ENCODE data around the gene FAAP20. TPM values are rescaled to one million over a fixed set of nuclear protein-coding genes. Genes with fewer than 3 reads are reported as not detected.

FAAP20 gene
- total RNA-seq, 4 donors from 2014 or later: 42.2 to 82.2 (median 50.2) TPM

DNA sequence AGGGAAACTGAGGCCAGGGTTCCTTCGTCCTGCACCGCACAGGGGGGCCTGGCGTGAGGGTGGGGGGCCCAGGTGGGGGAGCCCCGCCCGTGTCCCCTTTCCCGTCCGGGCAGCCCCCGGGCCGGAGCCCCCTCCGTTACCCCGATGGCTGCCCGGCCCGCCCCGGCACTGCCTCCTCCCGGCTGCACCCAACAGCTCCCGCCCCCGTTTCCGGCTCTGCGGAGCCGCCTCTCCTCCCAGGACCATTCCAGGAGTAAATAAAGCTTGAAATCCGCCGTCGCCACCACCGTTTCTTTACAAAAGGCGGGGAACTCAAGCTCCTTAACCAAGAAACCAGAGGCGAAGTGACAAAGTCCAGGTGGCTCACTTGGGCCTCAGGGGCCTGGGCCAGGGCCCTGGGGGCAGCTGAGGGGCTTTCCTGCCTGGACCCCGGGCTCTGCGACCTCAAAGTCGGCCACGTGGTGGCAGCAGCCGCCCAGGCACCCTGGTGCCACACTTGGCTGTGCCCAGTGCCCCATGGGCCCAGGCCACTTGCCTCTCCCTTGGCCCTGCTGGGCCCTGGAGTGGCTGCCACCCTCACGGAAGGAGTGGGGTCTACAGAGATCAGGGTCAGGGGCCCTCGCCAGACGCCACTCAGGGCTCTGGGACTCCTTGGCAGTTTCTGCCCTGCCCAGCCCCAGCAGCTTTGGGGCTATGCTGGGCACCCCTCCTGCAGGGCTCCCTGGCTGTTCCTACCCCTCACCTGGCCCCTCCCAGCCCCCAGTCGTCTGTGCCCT is 514 bp upstream of the FAAP20 start:
- Histone ChIP-seq H3K9me3 (no peaks in the 10 kb centered on the region), H3K4me1 (peaks cover 48 to 67% of the 10 kb centered on the region in 2 donors), H3K27ac (peak overlapping the region; percentile 88 to 98 (median 92)), H3K4me3 (replicated peaks in 1 of 3) (peak overlapping the region in 2 of 3 donors; percentile 55 to 59), H3K36me3 (no peaks in the 10 kb centered on the region), H3K27me3 (no peaks in the 10 kb centered on the region)
- peak in 1 of 2 donors; percentile 35 for TF ChIP-seq POLR2A (IDR thresholded peaks at IDR 0.05)
- TF ChIP-seq, protein P1, sequence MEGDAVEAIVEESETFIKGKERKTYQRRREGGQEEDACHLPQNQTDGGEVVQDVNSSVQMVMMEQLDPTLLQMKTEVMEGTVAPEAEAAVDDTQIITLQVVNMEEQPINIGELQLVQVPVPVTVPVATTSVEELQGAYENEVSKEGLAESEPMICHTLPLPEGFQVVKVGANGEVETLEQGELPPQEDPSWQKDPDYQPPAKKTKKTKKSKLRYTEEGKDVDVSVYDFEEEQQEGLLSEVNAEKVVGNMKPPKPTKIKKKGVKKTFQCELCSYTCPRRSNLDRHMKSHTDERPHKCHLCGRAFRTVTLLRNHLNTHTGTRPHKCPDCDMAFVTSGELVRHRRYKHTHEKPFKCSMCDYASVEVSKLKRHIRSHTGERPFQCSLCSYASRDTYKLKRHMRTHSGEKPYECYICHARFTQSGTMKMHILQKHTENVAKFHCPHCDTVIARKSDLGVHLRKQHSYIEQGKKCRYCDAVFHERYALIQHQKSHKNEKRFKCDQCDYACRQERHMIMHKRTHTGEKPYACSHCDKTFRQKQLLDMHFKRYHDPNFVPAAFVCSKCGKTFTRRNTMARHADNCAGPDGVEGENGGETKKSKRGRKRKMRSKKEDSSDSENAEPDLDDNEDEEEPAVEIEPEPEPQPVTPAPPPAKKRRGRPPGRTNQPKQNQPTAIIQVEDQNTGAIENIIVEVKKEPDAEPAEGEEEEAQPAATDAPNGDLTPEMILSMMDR (IDR thresholded peaks at IDR 0.05): peak; percentile 90 to 99 (median 97)
- intact Hi-C loops (cut with DNase I): loop anchor here (2.0 to 10.0 kb wide), 2 partner anchors 188 to 330 kb away; partner anchors contain the start of gene PANK4
- peak; percentile 91 to 92 for DNase-seq
- WGBS, 2 donors: 1 to 3% methylated on average over 19 to 24 of the region's 35 CpGs

DNA sequence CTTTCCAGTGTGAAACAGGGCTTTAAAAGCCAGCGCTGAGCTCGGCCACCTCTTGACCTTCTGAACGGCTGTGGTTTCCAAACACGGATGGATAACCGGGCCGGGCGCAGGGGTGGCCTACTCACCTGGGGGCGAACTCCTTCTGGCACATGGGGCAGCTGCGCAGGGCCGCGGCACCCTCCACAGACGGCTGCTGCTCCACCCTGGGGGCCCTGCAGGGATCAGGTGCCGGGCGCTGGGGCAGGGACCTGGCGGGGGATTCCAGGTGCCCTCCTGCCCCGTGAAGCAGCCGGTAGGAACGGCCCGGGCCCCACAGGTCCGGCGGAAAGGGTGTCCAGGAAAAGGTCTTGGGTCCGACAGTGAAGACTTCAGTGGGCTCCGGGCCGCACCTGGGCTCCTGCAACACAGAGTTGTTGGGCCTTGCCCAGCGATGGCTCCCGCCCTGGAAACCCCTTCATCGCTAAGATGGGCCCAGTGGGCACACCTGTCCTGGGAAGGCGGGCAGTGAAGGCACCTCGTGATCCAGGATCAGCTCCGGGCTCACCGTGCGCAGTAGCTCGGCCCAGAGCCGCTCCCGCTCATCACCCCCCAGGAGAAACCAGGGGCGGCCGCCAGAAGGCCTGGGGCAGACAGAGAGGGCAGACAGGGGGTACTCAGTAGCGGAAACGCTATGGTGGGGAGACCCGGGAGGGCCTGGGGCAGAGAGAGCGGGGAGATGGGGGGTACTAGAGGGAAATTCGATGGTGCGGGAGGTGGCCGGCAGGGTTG is 874 bp downstream of the FAAP20 start:
- Histone ChIP-seq H3K27me3 (no peaks in the 10 kb centered on the region), H3K9me3 (no peaks in the 10 kb centered on the region), H3K36me3 (no peaks in the 10 kb centered on the region), H3K27ac (peak overlapping the region; percentile 40 to 92 (median 88)), H3K4me3 (replicated peaks in 1 of 3) (peak overlapping the region in 1 of 3 donors; percentile 55), H3K4me1 (peaks cover 47 to 60% of the 10 kb centered on the region in 2 donors)
- intact Hi-C loops (cut with DNase I): loop anchor here (2.0 to 10.0 kb wide), 2 partner anchors 189 to 331 kb away; partner anchors contain the start of gene PANK4
- 48 to 57% methylated on average over 11 to 25 of the region's 44 CpGs for WGBS, 2 donors
- no peak for DNase-seq
- no peak for TF ChIP-seq POLR2A (IDR thresholded peaks at IDR 0.05)
- TF ChIP-seq, protein P1 (IDR thresholded peaks at IDR 0.05): no peak

DNA sequence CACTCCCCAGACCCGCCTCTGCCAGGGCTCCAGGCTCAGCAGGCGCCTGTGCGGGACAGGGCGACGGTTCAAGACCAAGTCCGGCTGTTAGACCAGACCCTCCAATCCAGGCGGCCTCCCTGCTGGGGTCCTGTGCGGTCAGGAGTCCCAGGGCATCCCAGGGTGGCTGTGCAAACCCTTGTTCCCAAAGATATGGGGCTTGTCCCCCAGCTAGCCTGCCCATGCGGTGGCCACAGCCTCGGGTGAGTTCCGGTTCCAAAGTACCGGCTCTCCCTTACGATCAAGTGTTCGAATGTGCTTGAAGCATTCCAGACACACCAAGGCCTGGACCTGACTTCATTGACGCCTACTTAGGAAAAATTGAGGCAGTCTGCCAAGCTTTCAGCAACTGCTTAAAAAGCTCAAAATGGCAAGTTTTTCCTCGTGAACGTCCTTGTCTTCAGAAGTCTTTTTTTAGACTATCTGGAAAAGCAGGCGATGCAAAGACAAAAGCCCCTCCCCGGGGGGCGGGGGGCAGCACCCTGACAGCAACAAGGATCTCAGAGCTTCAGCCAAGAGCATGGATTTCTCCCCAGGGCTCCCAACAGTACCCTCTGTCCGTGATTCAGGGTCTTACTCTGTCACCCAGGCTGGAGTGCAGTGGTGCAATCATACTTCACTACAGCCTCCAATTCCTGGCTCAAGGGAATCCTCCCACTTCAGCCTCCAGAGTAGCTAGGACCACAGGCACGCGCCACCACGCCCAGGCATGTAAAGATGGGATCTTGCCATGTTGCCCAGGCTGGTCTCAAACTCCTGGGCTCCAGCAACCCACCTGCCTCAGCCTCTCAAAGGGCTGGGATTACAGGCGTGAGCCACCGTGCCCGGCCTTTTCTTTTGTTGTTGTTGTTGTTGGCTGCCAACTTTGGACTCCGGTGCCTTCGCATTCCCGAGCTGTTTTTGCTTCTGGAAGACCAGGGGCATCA is 2.3 kb downstream of the FAAP20 start:
- Histone ChIP-seq H3K27ac (peak overlapping the region; percentile 88 to 92 (median 89)), H3K27me3 (no peaks in the 10 kb centered on the region), H3K4me1 (peaks cover 46 to 56% of the 10 kb centered on the region in 2 donors), H3K4me3 (replicated peaks in 1 of 3) (no peak overlapping the region), H3K9me3 (no peaks in the 10 kb centered on the region), H3K36me3 (no peaks in the 10 kb centered on the region)
- WGBS, 2 donors: 47 to 50% methylated on average over 27 of the region's 30 CpGs
- peak in 1 of 2 donors; percentile 15 for TF ChIP-seq POLR2A (IDR thresholded peaks at IDR 0.05)
- TF ChIP-seq, protein P1 (IDR thresholded peaks at IDR 0.05): no peak
- intact Hi-C loops (cut with DNase I): loop anchor here (10.0 kb wide), 1 partner anchor 332 kb away; the partner anchor contains the start of gene PANK4
- peak; percentile 75 to 76 for DNase-seq

DNA sequence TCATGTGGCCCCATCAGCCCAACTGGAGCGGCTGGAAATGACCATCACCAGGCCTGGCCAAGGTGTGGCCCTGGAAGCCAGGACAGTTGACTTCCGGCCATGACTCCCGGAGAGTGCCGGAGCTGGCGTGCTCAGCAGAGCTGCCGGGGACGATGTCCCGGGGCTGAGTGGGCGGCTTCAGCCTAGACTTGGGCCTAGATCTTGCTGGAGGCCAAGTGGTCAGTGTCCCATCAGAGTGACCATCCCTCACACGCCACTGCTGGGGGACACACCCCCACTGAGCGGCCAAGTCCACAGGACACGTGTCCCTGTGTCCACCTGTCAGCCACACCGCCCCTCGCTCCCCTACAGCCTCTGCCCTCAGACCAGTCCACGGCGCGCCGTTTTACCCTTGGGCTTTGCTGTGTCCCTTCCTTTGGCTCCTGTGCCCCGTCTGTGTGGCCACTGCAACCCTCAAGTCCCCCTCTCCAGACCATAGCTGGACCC is 4.0 kb downstream of the FAAP20 start:
- H3K4me1 ChIP-seq: peaks cover 44 to 52% of the 10 kb centered on the region in 2 donors
- 92 to 97% methylated on average over 10 to 11 of the region's 19 CpGs for WGBS, 2 donors
- intact Hi-C loops (cut with DNase I): loop anchor here (10.0 kb wide), 1 partner anchor 334 kb away; the partner anchor contains the start of gene PANK4
- no peak for DNase-seq
- no peaks in the 10 kb centered on the region for H3K9me3 ChIP-seq
- no peaks in the 10 kb centered on the region for H3K27me3 ChIP-seq
- peak overlapping the region; percentile 88 to 92 (median 92) for H3K27ac ChIP-seq
- peak overlapping the region in 1 of 3 donors; percentile 37 for H3K4me3 ChIP-seq (replicated peaks in 1 of 3)
- peaks cover 0 to 3% of the 10 kb centered on the region in 2 donors for H3K36me3 ChIP-seq
- TF ChIP-seq, protein P1 (IDR thresholded peaks at IDR 0.05): no peak
- no peak for TF ChIP-seq POLR2A (IDR thresholded peaks at IDR 0.05)
